K562 (cell line): ENCODE data around the gene NF2. TPM values are rescaled to one million over a fixed set of nuclear protein-coding genes. Genes with fewer than 3 reads are reported as not detected.

Experiments used
- CREM ChIP-seq: IDR thresholded peaks from 2 replicates; pipeline ENCODE4 v1.6.1; 2014; ENCODE audit warnings: antibody characterized with exemption, low read depth
- VEZF1 ChIP-seq: fragments of 200-800 bp; sonication (Bioruptor generic); IDR thresholded peaks from 2 replicates; pipeline ENCODE4 v1.6.1; 2017; ENCODE audit warnings: missing genetic modification characterization, missing compliant biosample characterization
- polyA plus RNA-seq, 8 experiments: library from polyadenylated mRNA; depleted of rRNA in 4 of 8; stranded (reverse) in 5 of 8; unstranded in 3 of 8; fragments of >200 nt; fragmentation: Nextera tagmentation in 2 of 8; fragmentation: Illumina TruSeq in 1 of 8; extraction: Ambion mirVana in 2 of 8; extraction: Trizol in 1 of 8; gene quantifications; 2 replicates each; pipeline versions ENCODE4 v1.2.1 to v1.2.3, GENCODE V29; 2011 to 2014; ENCODE audit warnings: inconsistent platforms in 1 of 8, missing spikeins in 1 of 8
- total RNA-seq, 7 experiments: library from RNA; depleted of rRNA in 6 of 7; stranded (reverse); fragments of >200 nt in 6 of 7; fragmentation: Illumina TruSeq in 2 of 7; extraction: Trizol in 2 of 7; gene quantifications; 2 replicates each; pipeline versions ENCODE4 v1.2.1 to v1.2.3, GENCODE V29; 2011 to 2021; ENCODE audit warnings: low replicate concordance in 1 of 7
- TF ChIP-seq, protein P1 (sequence below), 2 experiments: fragments of 450-650 bp; formaldehyde crosslinking in 1 of 2; IDR thresholded peaks; 2 replicates each; pipeline versions ENCODE4 v1.4.0 to v1.6.1; 2014 to 2020; ENCODE audit warnings: mild to moderate bottlenecking in 2 of 2, borderline replicate concordance in 1 of 2, low read depth in 1 of 2
- TF ChIP-seq, protein P2 (sequence below), 3 experiments: IDR thresholded peaks in 2 of 3; conservative IDR thresholded peaks in 1 of 3; 2 replicates each; pipeline ENCODE4 v1.5.1; 2011 to 2012; ENCODE audit warnings: low read length in 3 of 3, mild to moderate bottlenecking in 3 of 3, control low read depth in 2 of 3, improper control_type of control experiment in 1 of 3, inconsistent platforms in 1 of 3, low read depth in 1 of 3, mixed read lengths in 1 of 3, moderate library complexity in 1 of 3; ENCODE audit not compliant: insufficient read depth in 2 of 3

NF2 gene
- total and polyA plus RNA-seq, 9 of the 15 experiments (the other 6 are each of a cell fraction or from before 2014, with no cell fraction given), result 2.2 to 32.5 (median 15.2) TPM

DNA sequence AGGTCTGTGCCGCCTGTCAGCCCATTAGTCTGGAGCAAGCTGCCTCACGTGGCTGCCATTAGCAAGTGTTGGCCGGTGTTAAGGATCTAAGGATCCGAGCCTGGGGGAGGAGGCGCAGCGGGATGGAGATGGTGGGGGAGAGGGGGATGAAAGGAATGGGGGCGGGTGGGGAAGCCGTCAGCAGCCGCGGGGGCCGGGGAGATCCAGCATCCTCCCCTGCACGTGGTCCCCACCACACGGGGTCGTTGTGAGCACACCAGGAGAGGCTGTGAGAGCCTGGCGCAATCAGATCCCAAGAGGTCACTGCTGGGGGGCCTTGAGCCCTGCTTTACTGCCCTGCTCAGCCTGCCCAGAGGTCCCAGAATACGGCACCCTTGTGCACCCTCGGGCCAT lies 123.7 kb downstream of the NF2 start (continued):
- TF ChIP-seq, protein P1, sequence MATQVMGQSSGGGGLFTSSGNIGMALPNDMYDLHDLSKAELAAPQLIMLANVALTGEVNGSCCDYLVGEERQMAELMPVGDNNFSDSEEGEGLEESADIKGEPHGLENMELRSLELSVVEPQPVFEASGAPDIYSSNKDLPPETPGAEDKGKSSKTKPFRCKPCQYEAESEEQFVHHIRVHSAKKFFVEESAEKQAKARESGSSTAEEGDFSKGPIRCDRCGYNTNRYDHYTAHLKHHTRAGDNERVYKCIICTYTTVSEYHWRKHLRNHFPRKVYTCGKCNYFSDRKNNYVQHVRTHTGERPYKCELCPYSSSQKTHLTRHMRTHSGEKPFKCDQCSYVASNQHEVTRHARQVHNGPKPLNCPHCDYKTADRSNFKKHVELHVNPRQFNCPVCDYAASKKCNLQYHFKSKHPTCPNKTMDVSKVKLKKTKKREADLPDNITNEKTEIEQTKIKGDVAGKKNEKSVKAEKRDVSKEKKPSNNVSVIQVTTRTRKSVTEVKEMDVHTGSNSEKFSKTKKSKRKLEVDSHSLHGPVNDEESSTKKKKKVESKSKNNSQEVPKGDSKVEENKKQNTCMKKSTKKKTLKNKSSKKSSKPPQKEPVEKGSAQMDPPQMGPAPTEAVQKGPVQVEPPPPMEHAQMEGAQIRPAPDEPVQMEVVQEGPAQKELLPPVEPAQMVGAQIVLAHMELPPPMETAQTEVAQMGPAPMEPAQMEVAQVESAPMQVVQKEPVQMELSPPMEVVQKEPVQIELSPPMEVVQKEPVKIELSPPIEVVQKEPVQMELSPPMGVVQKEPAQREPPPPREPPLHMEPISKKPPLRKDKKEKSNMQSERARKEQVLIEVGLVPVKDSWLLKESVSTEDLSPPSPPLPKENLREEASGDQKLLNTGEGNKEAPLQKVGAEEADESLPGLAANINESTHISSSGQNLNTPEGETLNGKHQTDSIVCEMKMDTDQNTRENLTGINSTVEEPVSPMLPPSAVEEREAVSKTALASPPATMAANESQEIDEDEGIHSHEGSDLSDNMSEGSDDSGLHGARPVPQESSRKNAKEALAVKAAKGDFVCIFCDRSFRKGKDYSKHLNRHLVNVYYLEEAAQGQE (IDR thresholded peaks at IDR 0.05; ENCODE audit: borderline replicate concordance), result peak; percentile 16; the same call in 1 of the 2 replicates
- TF ChIP-seq, protein P1 (CRISPR knock-in tag; IDR thresholded peaks at IDR 0.05; ENCODE audit: low read depth), result no peak
- TF ChIP-seq VEZF1 (peak; percentile 50; the same call in 1 of the 2 replicates), CREM (peak; percentile 50)
- TF ChIP-seq, protein P2, sequence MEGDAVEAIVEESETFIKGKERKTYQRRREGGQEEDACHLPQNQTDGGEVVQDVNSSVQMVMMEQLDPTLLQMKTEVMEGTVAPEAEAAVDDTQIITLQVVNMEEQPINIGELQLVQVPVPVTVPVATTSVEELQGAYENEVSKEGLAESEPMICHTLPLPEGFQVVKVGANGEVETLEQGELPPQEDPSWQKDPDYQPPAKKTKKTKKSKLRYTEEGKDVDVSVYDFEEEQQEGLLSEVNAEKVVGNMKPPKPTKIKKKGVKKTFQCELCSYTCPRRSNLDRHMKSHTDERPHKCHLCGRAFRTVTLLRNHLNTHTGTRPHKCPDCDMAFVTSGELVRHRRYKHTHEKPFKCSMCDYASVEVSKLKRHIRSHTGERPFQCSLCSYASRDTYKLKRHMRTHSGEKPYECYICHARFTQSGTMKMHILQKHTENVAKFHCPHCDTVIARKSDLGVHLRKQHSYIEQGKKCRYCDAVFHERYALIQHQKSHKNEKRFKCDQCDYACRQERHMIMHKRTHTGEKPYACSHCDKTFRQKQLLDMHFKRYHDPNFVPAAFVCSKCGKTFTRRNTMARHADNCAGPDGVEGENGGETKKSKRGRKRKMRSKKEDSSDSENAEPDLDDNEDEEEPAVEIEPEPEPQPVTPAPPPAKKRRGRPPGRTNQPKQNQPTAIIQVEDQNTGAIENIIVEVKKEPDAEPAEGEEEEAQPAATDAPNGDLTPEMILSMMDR (IDR thresholded peaks at IDR 0.05 in 2 of 3, conservative IDR thresholded peaks at IDR 0.05 in 1 of 3; ENCODE audit: insufficient read depth in 2 of 3, low read depth in 1 of 3, low read length in 3 of 3), result peak; percentile 28 to 62 (median 50); a peak in 5 of 6 replicates
